GM19395 (cell line): Measurements from ENCODE around the gene JMJD7.
"Not testable (repeated sequence)": the region's sequence is repeated elsewhere in the genome, so short reads cannot be mapped to it uniquely, and the experiment has no call there.

Source experiments
- ATAC-seq: cut with Tn5 transposase; IDR thresholded peaks from one replicate; pipeline ENCODE4 v1.9.1; 2021; ENCODE audit warnings: mild to moderate bottlenecking, moderate library complexity; ENCODE audit not compliant: unreplicated experiment

The JMJD7 gene

DNA sequence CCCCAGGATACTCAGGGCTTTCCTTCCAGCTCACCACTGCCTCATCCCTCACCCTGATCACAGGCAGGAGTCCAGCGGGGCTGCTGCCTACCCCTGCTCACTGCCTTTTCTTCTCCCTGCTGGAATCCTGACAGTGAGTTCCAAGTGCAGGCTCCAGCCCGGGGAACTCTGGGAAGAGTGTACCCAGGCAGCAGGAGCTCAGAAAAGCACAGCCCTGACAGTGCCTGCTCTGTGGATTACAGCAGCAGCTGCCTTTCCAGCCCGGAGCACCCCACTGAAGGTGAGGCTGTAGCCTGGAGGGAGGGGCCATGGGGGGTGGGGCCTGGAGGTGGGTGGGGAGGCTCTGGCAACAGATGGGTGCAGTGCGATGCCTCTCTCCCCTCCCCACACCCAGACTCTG is 6.1 kb upstream of the JMJD7 start:
- ATAC-seq, result no peak

DNA sequence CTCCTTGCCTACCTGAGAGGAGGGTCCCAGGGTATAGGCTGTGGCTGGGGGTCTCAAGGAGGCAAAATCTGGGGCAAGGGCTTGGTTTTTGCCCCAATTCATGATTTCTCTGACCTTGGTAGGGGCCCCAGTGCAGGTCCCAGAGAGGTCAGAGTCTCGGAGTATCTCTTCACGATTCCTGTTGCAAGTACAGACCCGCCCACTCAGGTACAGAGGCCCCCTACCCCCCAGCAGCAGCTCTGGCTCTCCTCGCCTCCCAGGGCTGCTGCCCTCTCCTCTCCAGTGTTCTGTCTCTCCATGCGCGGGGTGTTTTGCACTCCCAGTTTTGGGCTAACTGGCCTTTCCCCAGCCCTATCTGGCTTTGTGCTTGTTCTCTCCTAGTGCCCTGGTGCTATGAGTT is 5.4 kb upstream of the JMJD7 start:
- ATAC-seq, result no peak

DNA sequence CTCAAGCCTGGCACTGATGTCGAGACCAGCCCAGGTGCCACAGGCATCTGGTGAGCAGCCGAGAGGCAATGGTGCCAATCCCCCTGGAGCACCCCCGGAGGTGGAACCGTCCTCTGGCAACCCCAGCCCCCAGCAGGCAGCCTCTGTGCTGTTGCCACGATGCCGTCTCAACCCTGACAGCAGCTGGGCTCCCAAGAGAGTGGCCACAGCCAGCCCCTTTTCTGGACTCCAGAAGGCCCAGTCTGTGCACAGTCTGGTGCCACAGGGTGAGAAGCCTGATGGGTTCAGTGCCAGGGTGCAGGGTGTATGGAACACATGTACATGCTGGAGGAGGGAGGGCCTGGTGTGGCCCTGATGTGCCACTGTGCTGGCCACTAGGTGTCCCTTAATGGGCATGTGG is 4.9 kb upstream of the JMJD7 start:
- ATAC-seq, result no peak

DNA sequence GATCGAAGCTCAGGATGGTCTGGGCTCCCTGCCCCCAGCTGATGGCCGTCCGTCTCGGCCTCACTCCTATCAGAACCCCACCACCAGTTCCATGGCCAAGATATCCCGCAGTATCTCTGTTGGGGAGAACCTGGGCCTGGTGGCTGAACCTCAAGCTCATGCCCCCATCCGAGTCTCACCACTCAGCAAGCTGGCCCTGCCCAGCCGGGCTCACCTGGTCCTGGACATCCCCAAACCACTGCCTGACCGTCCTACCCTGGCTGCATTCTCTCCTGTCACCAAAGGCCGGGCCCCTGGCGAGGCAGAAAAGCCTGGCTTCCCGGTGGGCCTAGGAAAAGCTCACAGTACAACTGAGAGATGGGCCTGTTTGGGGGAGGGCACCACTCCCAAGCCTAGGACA is 4.4 kb upstream of the JMJD7 start:
- no peak for ATAC-seq

DNA sequence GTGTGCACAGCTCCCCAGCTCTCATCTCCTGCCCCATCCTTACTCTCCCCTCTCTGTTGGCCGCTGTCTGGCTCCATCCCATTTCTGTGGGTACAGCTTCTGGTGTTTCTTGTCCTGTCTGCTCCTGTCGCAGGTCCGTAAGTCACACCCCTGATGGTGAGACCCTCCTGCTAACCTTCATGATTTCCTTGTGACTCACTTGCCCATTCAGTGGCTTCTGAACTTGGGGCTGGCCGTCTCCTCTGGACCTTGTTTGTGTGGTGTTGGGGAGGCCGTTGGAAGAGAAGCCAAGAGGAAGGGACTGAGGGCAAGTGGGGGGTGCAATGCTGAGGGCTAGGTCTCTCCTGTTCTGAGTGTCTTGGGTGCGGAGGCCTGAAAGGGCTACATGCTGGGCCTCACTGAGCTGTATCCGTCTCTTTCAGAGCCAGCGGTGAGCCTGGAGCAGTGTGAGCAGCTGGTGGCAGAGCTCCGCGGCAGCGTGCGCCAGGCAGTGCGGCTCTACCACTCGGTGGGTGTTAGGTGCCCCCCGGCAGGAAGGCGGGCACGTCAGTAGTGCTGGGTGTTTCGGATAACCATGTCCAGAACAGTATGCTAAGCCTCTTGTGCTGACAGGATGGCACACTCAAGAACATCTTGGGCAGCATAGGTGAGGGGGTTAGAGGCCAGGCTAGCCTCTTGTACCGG is 3.7 kb upstream of the JMJD7 start:
- no peak for ATAC-seq

DNA sequence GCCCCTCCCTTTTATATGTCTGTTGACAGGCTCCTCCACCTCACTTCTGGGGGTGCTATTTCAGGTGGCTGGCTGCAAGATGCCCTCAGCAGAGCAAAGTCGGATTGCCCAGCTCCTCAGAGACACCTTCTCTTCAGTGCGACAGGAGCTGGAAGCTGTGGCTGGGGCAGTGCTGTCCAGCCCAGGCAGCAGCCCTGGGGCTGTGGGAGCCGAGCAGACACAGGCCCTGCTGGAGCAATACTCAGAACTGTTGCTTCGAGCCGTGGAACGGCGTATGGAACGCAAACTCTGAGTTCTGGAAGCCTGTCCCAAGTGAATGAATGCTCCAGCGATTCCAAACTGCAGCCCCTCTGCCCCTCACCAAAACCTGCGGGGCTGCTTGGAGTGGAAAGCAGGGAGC is 2.7 kb upstream of the JMJD7 start:
- no peak for ATAC-seq

DNA sequence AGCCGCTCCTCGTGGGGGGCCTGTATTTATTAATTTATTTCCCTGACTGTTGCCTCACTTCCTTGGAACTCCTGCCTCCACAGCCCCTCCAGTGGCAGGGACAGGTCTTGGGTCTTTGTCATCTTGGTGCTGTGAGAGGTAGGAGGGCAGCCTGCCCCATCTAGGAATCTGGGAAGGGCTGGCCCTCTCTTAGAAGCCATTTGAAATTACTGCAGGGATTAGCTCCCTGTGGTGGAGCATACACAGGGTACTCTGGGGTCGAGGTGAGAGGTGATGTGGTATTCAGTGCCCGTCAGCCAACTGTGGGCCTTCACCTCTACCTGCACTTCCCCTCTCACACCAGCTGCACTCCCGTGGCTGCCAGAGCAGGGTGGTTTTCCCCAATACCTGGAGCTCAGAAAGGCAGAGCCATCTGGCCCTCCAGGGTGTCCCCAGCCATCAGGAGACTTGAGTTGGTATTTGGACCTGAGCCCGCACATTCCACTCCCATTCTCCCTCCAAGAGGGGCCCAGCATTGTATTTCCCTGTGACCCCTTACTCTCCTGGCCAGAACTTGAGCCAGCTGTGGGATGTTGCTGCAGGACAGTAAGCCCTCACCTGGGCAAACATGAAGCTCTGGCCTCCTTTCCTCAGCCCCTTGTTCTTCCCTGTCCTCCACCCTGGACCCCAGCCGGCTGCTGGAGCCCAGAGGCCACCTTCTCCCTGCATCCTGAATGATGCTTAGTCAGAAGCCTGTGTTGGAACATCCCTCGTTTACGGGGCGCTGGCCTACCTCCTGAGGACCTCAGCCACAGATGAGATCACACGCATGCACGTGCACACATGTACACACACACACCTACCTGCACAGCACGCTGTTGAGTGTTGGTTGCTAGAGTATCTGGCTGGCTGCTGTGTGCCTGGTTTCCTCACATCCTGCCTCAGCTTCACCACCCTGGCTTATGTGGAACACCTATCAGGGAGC is 2.0 kb upstream of the JMJD7 start:
- ATAC-seq, result no peak

DNA sequence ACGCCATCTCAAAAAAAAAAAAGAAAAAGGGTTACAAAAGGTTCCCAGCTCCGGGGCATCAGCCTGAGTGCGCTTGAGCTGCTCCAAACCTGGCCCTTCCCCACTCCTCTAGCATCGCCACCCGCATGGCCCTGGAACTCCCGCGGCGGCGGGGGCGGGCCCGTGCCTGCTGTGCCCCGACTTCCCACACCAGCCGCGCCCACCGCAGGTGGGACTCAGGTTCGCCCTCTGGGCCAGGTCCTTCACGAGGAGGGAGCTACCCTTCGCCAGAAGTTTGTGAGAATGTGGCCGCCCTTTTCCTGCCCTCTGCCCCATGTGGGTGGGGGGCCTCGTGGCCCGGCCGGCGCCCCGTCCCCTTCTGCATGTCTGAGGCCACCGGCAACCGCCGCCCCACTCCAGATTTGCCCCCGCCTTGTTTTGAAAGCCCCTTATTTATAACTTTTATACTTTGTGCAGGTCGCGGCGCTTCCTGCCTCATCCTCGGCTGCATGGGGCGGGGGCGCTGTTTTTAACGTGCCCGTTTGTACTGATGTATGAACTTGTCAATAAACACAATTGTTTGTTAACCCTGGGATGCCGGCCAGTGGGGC is 507 bp upstream of the JMJD7 start:
- ATAC-seq, result no peak

DNA sequence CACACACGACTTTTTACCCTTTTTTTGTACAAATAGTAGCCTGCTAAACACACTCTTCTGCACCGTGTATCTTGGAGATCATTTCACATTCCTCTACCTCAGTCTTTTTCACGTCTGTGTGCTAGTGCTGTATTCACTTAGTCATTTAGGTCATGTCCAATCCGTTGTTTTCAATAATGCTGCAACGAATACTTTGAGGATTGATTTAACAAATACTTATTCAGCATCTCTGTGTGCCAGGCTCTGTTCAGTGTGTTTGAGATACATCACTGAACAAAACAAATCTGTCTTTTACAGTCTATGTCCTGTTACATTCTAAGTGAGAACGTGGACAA is 882 bp downstream of the JMJD7 start:
- ATAC-seq, result no peak

DNA sequence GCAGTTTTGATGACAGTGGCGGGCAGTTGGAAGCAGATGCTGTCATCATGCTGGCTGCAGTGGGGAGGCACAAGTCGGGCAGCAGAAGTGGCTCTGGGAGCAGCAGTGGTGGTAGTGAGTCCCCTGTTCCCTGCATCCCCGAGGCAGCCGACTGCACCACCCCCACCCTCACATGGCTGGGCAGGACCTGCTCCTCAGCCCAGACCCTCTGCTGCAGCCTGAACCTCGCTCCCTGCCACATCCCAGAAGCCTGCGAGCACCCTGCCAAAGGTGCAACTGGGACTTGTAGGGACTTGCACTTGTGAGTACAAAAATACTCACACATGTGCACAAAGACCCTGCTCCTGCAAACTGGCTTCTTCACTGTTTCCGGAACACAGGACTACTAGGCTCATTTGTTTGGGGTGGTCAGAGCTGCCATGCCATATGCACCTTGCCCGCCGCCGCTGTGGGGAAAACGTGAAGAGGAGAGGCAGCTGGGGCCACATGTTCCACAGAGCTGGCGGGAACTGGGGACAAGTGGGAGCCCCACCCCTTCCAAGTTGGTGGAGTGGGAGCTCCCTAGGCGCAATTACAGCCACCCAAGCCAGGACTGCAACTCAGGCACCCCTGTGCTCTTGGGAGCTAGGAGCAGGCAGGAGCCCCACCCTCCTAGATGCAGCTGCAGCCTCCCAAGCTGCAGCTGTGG is 2.2 kb downstream of the JMJD7 start:
- no peak for ATAC-seq

DNA sequence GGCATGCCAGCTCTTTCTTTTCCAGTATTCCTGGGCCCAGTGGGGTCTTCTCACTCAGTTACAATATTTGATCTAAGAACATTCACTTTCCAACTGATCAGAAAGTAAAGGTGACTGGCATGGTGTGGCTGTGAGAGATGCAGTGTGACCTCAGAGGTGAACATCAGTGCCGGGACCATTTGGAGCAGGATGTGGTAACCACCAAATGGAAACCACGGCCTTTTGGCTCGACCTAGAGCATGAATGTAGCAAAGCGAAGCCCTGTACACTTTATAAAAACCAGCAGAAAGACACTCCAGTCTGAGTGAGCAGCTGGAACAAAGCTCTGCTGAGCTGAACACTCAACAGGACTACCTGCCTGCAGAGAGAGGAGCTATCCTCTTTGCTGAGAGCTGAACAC is 3.4 kb downstream of the JMJD7 start:
- not testable (repeated sequence) for ATAC-seq

DNA sequence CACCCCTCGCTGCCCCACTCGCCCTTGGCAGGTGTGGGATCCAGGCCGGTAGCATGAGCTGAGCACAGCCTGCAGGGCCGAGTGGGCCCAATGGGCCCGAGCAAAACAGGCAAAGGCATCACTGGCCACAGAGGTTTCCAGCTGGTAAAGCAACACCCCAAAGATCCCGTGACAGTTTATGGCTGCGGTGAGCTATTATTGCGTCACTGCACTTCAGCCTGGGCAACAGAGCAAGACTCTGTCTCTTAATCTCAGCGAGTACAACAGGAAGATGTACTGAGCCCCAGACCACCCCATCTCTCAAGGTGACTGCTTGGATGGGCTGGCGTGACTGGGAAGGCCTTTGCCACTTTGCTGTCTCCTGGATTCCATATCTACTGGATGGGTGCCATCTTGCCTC is 4.3 kb downstream of the JMJD7 start:
- ATAC-seq, result no peak

DNA sequence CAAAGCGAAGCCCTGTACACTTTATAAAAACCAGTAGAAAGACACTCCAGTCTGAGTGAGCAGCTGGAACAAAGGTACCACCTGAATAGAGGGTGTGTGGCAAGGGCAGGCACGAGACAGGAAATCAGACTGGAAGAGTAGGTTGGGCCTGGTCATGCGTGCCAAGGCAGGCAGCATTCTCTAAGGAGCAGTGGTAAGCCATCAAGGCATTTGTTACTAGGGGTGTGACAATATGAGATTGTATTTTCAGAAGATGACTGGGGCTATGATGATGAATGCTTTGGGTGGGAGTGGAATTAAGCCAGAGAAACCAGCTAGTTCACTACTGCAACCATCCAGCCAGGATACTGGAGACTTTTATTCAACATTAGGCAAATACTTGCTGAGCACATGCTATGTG is 5.0 kb downstream of the JMJD7 start:
- ATAC-seq, result no peak

DNA sequence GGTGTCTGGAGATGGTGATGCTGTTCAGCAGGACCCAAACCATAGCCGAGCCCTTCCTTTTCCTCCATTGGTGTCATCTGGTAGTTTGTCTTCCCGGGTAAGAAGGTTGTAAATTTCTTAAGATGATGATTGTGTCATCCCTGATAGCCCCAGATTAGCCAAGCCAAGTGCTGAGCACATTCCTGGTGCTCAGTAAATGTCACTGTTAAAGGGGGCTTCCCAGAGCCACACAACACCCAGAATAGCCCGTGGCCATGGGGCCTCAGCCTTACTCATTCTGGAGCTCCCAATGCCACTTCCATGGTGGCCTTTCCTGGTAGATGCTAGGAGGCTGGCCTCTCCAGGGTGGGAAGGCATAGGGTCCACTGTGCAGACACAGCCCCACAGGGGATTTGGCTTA is 6.2 kb downstream of the JMJD7 start:
- no peak for ATAC-seq

DNA sequence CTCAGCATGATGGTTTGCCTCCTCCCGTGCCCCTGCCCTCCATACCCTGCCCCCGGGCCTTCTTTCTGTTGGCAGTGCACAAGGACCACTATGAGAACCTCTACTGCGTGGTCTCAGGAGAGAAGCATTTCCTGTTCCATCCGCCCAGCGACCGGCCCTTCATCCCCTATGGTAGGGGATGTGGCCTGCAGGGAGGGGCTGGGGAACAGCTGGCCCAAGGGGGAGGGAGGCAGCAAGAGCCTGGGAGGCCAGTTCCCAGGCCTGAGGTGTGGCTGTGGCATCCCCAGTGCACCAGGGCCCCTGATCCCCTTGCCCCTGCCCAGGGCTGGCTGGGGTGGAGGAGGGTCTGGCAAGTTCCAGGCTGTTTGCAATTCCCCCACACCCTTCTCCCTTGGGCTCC is 8.2 kb downstream of the JMJD7 start:
- ATAC-seq, result no peak

DNA sequence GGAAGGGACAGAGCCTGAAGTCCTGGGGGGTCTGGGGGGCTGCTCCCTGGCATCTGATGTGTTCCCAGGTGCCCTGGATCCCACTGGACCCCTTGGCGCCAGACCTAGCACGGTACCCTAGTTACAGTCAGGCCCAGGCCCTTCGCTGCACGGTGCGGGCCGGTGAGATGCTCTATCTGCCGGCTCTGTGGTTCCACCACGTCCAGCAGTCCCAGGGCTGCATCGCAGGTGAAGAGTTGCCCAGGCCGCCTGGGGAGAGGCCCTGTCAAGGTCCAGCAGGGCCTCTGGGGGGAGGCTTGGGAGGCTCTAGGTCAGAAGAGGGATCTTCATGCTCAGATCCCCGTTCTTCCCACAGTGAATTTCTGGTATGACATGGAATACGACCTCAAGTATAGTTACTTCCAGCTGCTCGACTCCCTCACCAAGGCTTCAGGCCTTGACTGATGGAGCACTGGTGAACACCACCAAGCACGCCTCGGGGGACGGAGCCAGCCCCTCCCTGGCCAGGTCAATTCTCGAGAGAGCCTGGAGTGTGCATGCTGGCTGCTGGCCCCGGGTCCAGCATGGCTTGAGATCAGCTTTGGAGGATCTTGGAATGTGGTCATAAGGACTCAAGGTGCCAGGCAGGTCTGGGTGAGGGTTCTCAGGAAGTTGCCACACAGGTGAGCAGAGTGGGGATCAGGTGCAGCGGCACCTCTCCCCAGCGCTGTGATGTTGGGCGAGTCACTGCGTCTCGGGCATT is 9.0 kb downstream of the JMJD7 start:
- ATAC-seq, result no peak

DNA sequence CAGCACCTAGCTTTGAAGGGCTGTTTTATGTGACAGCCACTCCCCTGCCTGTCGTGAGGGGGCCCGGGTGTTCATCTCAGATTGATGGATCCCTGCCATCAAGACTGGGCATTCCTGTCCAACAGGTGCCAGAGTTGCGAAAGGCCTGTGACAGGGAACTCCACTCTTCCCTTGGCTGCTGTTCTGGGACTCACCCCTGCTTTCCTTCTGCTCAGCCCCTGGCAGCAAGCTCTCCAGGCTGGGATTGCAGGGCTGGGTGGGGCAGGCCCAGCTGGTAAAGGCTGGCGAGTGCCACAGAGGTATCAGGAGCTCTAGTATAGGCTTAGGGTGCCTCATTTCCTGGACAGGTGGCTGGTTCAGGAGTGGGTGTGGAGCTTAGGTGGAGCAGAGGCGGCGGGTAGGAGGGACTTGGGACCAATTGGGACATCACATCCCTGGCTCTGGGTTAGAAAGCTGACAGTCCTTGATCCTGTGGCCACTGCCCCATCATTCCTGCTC is 10.6 kb downstream of the JMJD7 start, which contains the start of gene PLA2G4B:
Gene PLA2G4B, plus strand, starts transcription at position 448 of the 498 bp plus-strand sequence. CDS start 67 bp downstream, outside the sequence.
- no peak for ATAC-seq

DNA sequence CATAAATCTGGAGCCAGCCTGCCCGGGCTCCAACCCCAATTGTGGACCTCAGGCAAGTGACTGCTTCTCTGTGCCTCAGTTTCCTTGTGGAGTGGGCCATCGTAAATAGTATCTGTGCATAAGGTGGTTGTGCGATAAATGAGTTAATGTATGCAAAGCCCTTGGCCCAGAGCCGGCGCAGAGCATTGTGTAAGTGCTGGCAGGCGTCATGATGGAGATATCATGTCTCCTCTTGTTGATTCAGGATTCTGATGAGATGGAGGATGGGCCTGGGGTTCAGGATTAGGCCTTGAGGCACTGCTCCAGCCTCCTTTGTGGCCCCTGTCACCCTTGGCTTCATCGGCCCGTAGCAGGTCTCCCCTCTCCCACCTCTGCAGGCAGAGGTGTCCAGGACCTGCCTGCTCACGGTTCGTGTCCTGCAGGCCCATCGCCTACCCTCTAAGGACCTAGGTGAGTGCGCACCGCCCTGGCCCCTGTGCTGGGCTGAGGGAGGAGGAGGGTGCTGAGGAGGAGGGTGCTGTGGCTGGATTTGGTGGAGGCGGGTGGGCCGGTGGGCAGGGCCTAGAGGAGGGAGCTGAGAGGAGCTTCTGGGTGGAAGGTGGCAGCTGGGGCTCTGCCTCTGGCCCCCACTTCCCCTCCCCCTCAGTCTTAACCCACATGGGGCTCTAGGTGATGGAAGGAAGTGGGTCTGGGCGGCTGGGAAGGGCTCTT is 12.0 kb downstream of the JMJD7 start:
- no peak for ATAC-seq

DNA sequence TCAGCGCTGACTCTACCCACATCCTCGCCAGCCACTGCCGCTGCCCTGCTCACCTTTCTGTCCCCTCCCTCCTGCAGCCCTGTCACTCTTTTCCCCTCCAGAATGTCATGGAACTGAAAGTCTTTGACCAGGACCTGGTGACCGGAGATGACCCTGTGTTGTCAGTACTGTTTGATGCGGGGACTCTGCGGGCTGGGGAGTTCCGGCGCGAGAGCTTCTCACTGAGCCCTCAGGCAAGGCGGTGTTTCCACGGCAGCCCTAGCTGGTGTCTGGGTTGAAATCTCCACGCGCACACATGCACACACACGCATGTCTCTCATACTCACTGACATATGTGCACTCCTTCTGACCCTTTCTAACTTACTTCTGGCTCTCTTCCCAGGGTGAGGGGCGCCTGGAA is 12.8 kb downstream of the JMJD7 start:
- no peak for ATAC-seq

DNA sequence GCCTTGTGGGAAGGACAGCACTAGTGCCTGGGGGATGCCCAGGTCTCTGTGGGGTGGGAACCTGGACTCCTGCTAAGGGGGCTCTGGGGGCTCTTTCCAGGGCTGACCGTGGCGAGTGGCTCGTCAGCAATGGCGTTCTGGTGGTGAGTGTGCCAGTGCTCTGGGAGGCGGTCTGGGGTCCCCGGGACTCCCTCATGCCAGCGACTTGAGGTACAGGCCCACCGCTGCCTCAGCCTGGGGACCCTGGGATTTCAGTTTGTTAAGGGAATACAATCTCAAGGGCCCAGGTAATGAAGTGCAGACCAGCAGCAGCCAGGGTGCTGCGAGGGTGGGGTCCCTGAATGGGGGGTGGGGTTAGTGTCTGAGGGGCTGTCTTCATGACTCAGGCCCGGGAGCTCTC is 13.2 kb downstream of the JMJD7 start:
- ATAC-seq, result no peak
